OCI-LY7 (cell line): ENCODE measurements around the gene AUTS2. TPM values are rescaled to one million over a fixed set of nuclear protein-coding genes. Genes with fewer than 3 reads are reported as not detected.

ENCODE experiments used
- BruUV-seq: library from RNA; stranded (reverse); fragments of 400-500 nt; replicated peaks from 2 replicates; lab custom pipeline; 2021; lab: Mats Ljungman, UMichigan
- CTCF ChIA-PET: fragments of 300-600 bp; sonication (Branson Sonifier 250); formaldehyde crosslinking; loops from one replicate; lab custom pipeline; 2022; ENCODE audit warnings: antibody characterized with exemption; ENCODE audit not compliant: unreplicated experiment; lab: Charles Lee
- POLR2A ChIA-PET: fragments of 300-600 bp; sonication (Branson Sonifier 250); formaldehyde crosslinking; loops from one replicate; lab custom pipeline; 2022; ENCODE audit warnings: antibody characterized with exemption; lab: Charles Lee
- DNase-seq: peaks from one replicate; pipeline ENCODE4 v3.0.0-alpha.2; 2015; ENCODE audit warnings: low spot score
- H2AFZ ChIP-seq: fragments of 200-600 bp; sonication (generic), shearing (Covaris generic); 2 replicates; pipeline ENCODE4 v1.6.1; 2014; ENCODE audit warnings: mild to moderate bottlenecking, antibody characterized with exemption, low read length, moderate library complexity
- H3K27ac ChIP-seq: fragments of 200-600 bp; sonication (generic); 2 replicates; pipeline ENCODE4 v1.5.1; 2014; ENCODE audit warnings: mixed run types, low read depth, mild to moderate bottlenecking, moderate library complexity, low read length, inconsistent platforms; ENCODE audit not compliant: poor library complexity, severe bottlenecking
- H3K36me3 ChIP-seq: fragments of 200-600 bp; sonication (generic); 2 replicates; pipeline ENCODE4 v1.6.1; 2014; ENCODE audit warnings: mild to moderate bottlenecking, antibody characterized with exemption, low read length, moderate library complexity, mixed read lengths; ENCODE audit not compliant: insufficient read depth
- H3K4me1 ChIP-seq: fragments of 200-600 bp; sonication (generic); 2 replicates; pipeline ENCODE4 v1.5.1; 2014; ENCODE audit warnings: mild to moderate bottlenecking, low read length; ENCODE audit not compliant: insufficient read depth, poor library complexity, severe bottlenecking
- H3K4me2 ChIP-seq: fragments of 200-600 bp; sonication (generic); 2 replicates; pipeline ENCODE4 v1.6.1; 2014; ENCODE audit warnings: mild to moderate bottlenecking, low read length
- H3K4me3 ChIP-seq: fragments of 200-600 bp; sonication (generic); 2 replicates; pipeline ENCODE4 v1.5.1; 2014; ENCODE audit warnings: mild to moderate bottlenecking, low read depth, low read length; ENCODE audit not compliant: poor library complexity, severe bottlenecking
- H3K79me2 ChIP-seq: fragments of 200-600 bp; sonication (generic); 2 replicates; pipeline ENCODE4 v1.6.1; 2016; ENCODE audit warnings: low read depth, mild to moderate bottlenecking, low read length, moderate library complexity, mixed read lengths; ENCODE audit not compliant: insufficient read depth
- H3K9me2 ChIP-seq: fragments of 200-600 bp; sonication (generic); 2 replicates; pipeline ENCODE4 v1.6.1; 2016; ENCODE audit warnings: mild to moderate bottlenecking, low read length, mixed read lengths; ENCODE audit not compliant: insufficient read depth
- H3K9me3 ChIP-seq: fragments of 200-600 bp; sonication (generic); 2 replicates; pipeline ENCODE4 v1.6.1; 2014; ENCODE audit warnings: mild to moderate bottlenecking, mixed run types, low read length, mixed read lengths
- H4K20me1 ChIP-seq: fragments of 200-600 bp; sonication (generic); 2 replicates; pipeline ENCODE4 v1.6.1; 2014; ENCODE audit warnings: mild to moderate bottlenecking, antibody characterized with exemption, low read length, moderate library complexity, mixed read lengths; ENCODE audit not compliant: insufficient read depth
- EZH2phosphoT487 ChIP-seq: fragments of 200-600 bp; sonication (generic); IDR thresholded peaks from 2 replicates; pipeline ENCODE4 v1.6.1; 2018; ENCODE audit warnings: low read depth, borderline replicate concordance, mild to moderate bottlenecking, mixed run types, antibody characterized with exemption, low read length, moderate library complexity, mixed read lengths
- intact Hi-C: fragments of 100-400 bp; cut with micrococcal nuclease; formaldehyde crosslinking; loops from one replicate; pipeline ENCODE4 v1.10.0; 2022; ENCODE audit not compliant: unreplicated experiment
- total RNA-seq, 2 experiments: library from RNA; depleted of rRNA in 1 of 2; stranded (reverse); fragments of >200 nt in 1 of 2; shearing (Covaris generic) in 1 of 2; gene quantifications; 2 replicates each; pipeline ENCODE4 v1.2.3, GENCODE V29; 2014 to 2022
- TF ChIP-seq, protein P1 (sequence below): fragments of 200-600 bp; sonication (generic); conservative IDR thresholded peaks from 2 replicates; pipeline ENCODE4 v1.5.1; 2014; ENCODE audit warnings: mild to moderate bottlenecking, antibody characterized with exemption, low read length, moderate library complexity, mixed read lengths

AUTS2 gene
- total RNA-seq, 2 experiments from 2014 or later, result 37.9 to 78.5 TPM

DNA sequence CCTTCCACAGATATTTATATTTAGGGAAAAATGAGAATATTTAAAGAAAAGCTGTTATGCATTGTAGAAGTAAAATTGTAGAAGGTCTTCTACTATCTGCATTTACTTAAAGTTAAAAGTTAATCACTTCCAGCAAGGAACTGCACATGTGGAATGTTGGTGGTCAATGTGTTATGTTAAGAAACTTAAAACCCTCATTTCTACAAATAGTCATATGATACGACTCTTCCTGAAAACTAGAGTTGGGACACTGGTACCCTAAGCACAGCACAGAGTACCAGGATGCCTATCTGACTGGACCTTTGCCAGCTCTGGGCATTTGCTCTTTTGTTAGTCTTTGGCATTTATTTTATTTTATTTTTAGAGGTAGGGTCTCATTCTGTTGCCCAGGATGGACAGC is 1009.5 kb downstream of the AUTS2 start:
- H3K4me1 ChIP-seq, result no peaks in the 10 kb centered on the region
- no peak overlapping the region for H3K27ac ChIP-seq
- H3K9me3 ChIP-seq, result no peaks in the 10 kb centered on the region
- no TSS peak for BruUV-seq
- POLR2A ChIA-PET, result interaction anchor here (1.0 kb wide), 1 partner anchor 17 kb away, joined by 3 read pairs; no protein-coding TSS in a partner anchor
- H3K36me3 ChIP-seq, result no peaks in the 10 kb centered on the region
- H4K20me1 ChIP-seq, result no peaks in the 10 kb centered on the region
- TF ChIP-seq EZH2phosphoT487, result no peak
- TF ChIP-seq, protein P1, sequence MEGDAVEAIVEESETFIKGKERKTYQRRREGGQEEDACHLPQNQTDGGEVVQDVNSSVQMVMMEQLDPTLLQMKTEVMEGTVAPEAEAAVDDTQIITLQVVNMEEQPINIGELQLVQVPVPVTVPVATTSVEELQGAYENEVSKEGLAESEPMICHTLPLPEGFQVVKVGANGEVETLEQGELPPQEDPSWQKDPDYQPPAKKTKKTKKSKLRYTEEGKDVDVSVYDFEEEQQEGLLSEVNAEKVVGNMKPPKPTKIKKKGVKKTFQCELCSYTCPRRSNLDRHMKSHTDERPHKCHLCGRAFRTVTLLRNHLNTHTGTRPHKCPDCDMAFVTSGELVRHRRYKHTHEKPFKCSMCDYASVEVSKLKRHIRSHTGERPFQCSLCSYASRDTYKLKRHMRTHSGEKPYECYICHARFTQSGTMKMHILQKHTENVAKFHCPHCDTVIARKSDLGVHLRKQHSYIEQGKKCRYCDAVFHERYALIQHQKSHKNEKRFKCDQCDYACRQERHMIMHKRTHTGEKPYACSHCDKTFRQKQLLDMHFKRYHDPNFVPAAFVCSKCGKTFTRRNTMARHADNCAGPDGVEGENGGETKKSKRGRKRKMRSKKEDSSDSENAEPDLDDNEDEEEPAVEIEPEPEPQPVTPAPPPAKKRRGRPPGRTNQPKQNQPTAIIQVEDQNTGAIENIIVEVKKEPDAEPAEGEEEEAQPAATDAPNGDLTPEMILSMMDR, result no peak
- H3K9me2 ChIP-seq, result no peaks in the 10 kb centered on the region
- H3K4me2 ChIP-seq, result no peak overlapping the region
- CTCF ChIA-PET, result no interaction called here
- intact Hi-C loops, result no loop called here
- DNase-seq, result no peak
- no peak overlapping the region for H3K4me3 ChIP-seq
- H2AFZ ChIP-seq, result no peak overlapping the region
- H3K79me2 ChIP-seq, result no peaks in the 10 kb centered on the region

DNA sequence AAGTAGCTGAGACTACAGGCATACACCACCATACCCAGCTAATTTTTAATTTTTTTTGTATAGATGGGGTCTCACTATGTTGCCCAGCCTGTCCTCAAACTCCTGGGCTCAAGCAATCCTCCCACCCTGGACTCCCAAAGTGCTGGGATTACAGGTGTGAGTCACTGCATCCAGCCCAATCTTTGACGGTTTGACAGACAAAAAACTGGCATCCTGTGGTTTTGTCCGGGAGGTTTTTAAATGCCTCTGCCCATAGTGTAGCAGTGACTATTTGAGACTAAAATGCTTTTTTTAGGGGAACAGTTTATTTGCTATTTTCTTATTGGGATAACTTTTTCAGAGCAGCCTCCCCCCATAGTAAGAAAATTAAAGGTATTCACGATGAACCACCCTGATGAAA is 1010.0 kb downstream of the AUTS2 start:
- Histone ChIP-seq H3K36me3 (no peaks in the 10 kb centered on the region), H3K4me3 (no peak overlapping the region), H3K79me2 (no peaks in the 10 kb centered on the region), H4K20me1 (no peaks in the 10 kb centered on the region), H3K9me3 (no peaks in the 10 kb centered on the region), H3K4me1 (no peaks in the 10 kb centered on the region), H2AFZ (no peak overlapping the region), H3K4me2 (no peak overlapping the region), H3K27ac (no peak overlapping the region), H3K9me2 (no peaks in the 10 kb centered on the region)
- intact Hi-C loops, result no loop called here
- CTCF ChIA-PET, result no interaction called here
- BruUV-seq, result no TSS peak
- no peak for DNase-seq
- TF ChIP-seq, protein P1, result no peak
- TF ChIP-seq EZH2phosphoT487, result no peak
- POLR2A ChIA-PET, result interaction anchor here (0.6 to 1.0 kb wide), 2 partner anchors 17 to 65 kb away, joined by 3 read pairs; no protein-coding TSS in a partner anchor

DNA sequence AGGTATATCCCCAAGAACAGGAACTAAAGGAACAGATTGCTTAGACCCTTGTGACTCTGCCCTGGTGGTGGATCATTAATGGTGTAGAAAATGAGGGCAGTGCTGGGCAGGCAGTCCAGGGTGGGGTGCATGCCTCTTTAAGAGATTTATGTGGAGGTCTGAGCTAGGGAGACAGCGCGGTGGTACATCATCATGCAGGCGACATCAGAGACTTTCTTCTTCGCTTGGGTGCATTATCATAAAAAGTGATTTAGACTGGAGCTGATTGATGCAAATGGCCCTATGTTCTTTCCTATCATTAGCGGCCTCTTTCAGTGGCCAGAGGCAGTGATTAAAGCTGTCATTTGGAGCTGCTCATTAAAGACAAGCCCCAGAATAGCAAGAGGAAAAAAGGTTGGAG is 1014.5 kb downstream of the AUTS2 start:
- no peak for DNase-seq
- Histone ChIP-seq H3K9me3 (no peaks in the 10 kb centered on the region), H3K36me3 (no peaks in the 10 kb centered on the region), H3K4me2 (no peak overlapping the region), H3K79me2 (no peaks in the 10 kb centered on the region), H3K9me2 (no peaks in the 10 kb centered on the region), H3K4me3 (no peak overlapping the region), H2AFZ (no peak overlapping the region), H3K4me1 (no peaks in the 10 kb centered on the region), H3K27ac (no peak overlapping the region), H4K20me1 (no peaks in the 10 kb centered on the region)
- TF ChIP-seq, protein P1, result no peak
- TF ChIP-seq EZH2phosphoT487, result no peak
- ChIA-PET POLR2A (no interaction called here), CTCF (no interaction called here)
- no TSS peak for BruUV-seq
- intact Hi-C loops, result no loop called here
